Gastrocnemius medialis (tissue), 4 donors: Measurements from ENCODE around the gene BCL2L14. TPM values are rescaled to one million over a fixed set of nuclear protein-coding genes. Genes with fewer than 3 reads are reported as not detected.
"Not testable (repeated sequence)": the region's sequence is repeated elsewhere in the genome, so short reads cannot be mapped to it uniquely, and the experiment has no call there.

Experiments used
- ATAC-seq, 2 donors: fragments of 150-250 bp; one replicate each; pipeline ENCODE4 v1.9.1; 2016
- DNase-seq, 2 donors: peaks; one replicate each; pipeline ENCODE4 v3.0.0-alpha.2; 2019
- H3K27ac ChIP-seq, 4 donors: fragments of 200-600 bp; sonication (generic); 1 replicate in 1 of 4; 2 replicates in 3 of 4; pipeline ENCODE4 v1.5.1; 2016 to 2018; ENCODE audit warnings: mild to moderate bottlenecking in 2 of 4, moderate library complexity in 1 of 4
- H3K27me3 ChIP-seq, 3 donors: fragments of 200-600 bp; sonication (generic) in 2 of 3; 1 replicate in 1 of 3; 2 replicates in 2 of 3; pipeline versions ENCODE4 v1.5.1 to v1.6.0; 2016 to 2019; ENCODE audit warnings: mild to moderate bottlenecking in 1 of 3, moderate library complexity in 1 of 3
- H3K36me3 ChIP-seq, 2 donors: fragments of 200-600 bp; sonication (generic) in 1 of 2; one replicate each; pipeline ENCODE4 v1.5.1; 2017 to 2018
- H3K4me1 ChIP-seq, 2 donors: fragments of 200-600 bp; sonication (generic) in 1 of 2; one replicate each; pipeline ENCODE4 v1.5.1; 2016 to 2017; ENCODE audit warnings: mild to moderate bottlenecking in 2 of 2
- H3K4me3 ChIP-seq, 4 donors: fragments of 200-600 bp; sonication (generic) in 3 of 4; 1 replicate in 1 of 4; 2 replicates in 3 of 4; pipeline ENCODE4 v1.5.1; 2016 to 2019; ENCODE audit warnings: mild to moderate bottlenecking in 2 of 4
- H3K9me3 ChIP-seq, 3 donors: fragments of 200-600 bp; sonication (generic) in 2 of 3; 1 replicate in 1 of 3; 2 replicates in 2 of 3; pipeline ENCODE4 v1.5.1; 2016 to 2019
- POLR2A ChIP-seq, 2 donors: fragments of 450-650 bp; IDR thresholded peaks; one replicate each; pipeline ENCODE4 v1.6.1; 2017; ENCODE audit warnings: antibody characterized with exemption in 2 of 2, mild to moderate bottlenecking in 2 of 2, moderate library complexity in 2 of 2
- in situ Hi-C, 4 donors: fragments of 200-750 bp; cut with MboI; loops; one replicate each; pipeline versions ENCODE4 v1.15.0 to v1.8.0; 2017; ENCODE audit warnings: low sequenced_read_pairs in 4 of 4
- intact Hi-C: fragments of 100-400 bp; cut with DNase I; formaldehyde crosslinking; loops from one replicate; pipeline ENCODE4 v1.15.1; 2023; ENCODE audit warnings: low total_unique reads
- microRNA-seq, 2 donors: library from miRNA; unstranded; fragments of <30 nt; microRNA quantifications; one replicate each; pipeline ENCODE4, GENCODE V29; 2016; ENCODE audit warnings: borderline replicate concordance in 2 of 2
- total RNA-seq, 4 donors: library from RNA; depleted of rRNA; stranded (reverse); fragments of >200 nt; gene quantifications; one replicate each; pipeline versions ENCODE4 v1.1.0 to v1.2.3, GENCODE V29; 2016
- TF ChIP-seq, protein P1 (sequence below), 5 experiments: fragments of 450-650 bp in 3 of 5; fragments of 200-600 bp in 2 of 5; sonication (generic) in 2 of 5; IDR thresholded peaks in 4 of 5; conservative IDR thresholded peaks in 1 of 5; 1 replicate in 4 of 5; 2 replicates in 1 of 5; pipeline ENCODE4 v1.5.1; 2016 to 2019; ENCODE audit warnings: antibody characterized with exemption in 5 of 5, mild to moderate bottlenecking in 3 of 5, moderate library complexity in 3 of 5

BCL2L14 gene
- total RNA-seq, 4 donors from 2014 or later, result not detected

DNA sequence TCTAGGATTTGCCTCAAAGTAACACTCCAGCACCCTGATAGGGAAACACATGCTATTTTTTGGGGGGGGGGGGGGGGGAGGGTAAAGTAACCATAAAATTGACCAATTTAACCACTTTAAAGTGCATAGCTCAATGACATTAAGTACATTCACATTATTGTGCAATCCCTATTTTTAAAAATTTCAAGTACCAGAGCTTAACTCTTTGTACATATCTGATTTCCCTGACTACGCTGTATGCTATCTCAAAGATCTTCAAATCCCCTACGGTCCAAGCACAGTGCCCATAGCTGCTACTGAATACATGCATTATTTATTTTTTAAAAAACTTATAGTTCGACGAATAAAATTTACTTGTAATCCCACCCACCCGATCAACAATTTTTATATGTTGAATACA is 63.0 kb downstream of the BCL2L14 start:
- no peak overlapping the region for H3K4me3 ChIP-seq
- H3K27ac ChIP-seq, result no peak overlapping the region
- ATAC-seq (no peak), DNase-seq (no peak)
- no peaks in the 10 kb centered on the region for H3K4me1 ChIP-seq
- in situ Hi-C loops, result no loop called here
- H3K27me3 ChIP-seq, result no peaks in the 10 kb centered on the region
- peaks cover 0 to 29% of the 10 kb centered on the region in 2 donors for H3K36me3 ChIP-seq
- TF ChIP-seq, protein P1, sequence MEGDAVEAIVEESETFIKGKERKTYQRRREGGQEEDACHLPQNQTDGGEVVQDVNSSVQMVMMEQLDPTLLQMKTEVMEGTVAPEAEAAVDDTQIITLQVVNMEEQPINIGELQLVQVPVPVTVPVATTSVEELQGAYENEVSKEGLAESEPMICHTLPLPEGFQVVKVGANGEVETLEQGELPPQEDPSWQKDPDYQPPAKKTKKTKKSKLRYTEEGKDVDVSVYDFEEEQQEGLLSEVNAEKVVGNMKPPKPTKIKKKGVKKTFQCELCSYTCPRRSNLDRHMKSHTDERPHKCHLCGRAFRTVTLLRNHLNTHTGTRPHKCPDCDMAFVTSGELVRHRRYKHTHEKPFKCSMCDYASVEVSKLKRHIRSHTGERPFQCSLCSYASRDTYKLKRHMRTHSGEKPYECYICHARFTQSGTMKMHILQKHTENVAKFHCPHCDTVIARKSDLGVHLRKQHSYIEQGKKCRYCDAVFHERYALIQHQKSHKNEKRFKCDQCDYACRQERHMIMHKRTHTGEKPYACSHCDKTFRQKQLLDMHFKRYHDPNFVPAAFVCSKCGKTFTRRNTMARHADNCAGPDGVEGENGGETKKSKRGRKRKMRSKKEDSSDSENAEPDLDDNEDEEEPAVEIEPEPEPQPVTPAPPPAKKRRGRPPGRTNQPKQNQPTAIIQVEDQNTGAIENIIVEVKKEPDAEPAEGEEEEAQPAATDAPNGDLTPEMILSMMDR (IDR thresholded peaks at IDR 0.05 in 4 of 5, conservative IDR thresholded peaks at IDR 0.05 in 1 of 5), result no peak
- H3K9me3 ChIP-seq, result no peaks in the 10 kb centered on the region
- intact Hi-C loops, result no loop called here

DNA sequence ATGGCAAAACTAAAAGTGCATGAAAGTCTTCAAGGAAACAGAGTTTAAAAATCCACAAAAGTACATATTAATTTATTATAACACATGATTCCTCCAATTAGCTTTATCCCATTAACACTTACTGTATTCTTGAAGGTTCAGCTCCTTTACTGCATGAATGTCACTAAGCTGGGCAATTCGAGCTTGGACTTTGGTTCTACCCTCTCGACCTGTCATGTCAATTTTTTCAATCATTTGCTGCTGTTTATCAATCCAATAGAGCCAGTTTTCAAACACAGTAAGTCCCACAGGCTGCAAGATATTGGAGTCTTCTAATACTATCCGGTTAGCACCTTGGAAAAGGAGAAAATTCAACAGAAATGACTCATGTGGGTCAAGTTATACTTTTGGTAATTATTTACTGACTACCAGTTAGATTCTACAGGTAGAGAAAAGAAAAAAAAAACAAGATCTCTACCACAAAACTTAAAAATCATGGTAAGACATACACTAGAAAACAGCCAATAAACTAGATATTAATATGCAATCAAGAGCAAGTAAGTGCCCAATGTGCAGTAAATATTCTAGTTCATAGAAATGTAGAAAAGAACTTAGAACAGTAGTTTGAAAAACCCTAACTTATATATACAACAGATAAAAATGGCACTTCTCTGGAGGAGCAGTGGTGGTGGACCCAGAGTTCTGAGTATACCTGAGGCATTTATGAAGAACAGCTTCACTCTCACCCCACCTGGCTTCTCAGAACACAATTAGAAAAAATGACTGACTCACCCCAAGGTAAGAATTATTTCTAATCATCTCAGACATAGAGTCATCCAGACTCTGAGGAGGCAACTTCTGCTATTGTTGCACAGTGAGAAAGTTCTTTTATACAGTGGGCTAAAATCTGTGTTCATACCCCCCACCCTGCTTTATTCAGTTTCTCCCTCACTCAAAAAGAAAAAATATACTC is 67.7 kb downstream of the BCL2L14 start:
- no peak for TF ChIP-seq POLR2A (IDR thresholded peaks at IDR 0.05)
- TF ChIP-seq, protein P1 (IDR thresholded peaks at IDR 0.05 in 4 of 5, conservative IDR thresholded peaks at IDR 0.05 in 1 of 5), result no peak
- no peaks in the 10 kb centered on the region for H3K27me3 ChIP-seq
- H3K4me1 ChIP-seq, result no peaks in the 10 kb centered on the region
- no peak overlapping the region for H3K27ac ChIP-seq
- peaks cover 0 to 18% of the 10 kb centered on the region in 2 donors for H3K36me3 ChIP-seq
- intact Hi-C loops (no loop called here), in situ Hi-C loops (no loop called here)
- DNase-seq (no peak), ATAC-seq (no peak)
- no peak overlapping the region for H3K4me3 ChIP-seq
- H3K9me3 ChIP-seq, result no peaks in the 10 kb centered on the region

DNA sequence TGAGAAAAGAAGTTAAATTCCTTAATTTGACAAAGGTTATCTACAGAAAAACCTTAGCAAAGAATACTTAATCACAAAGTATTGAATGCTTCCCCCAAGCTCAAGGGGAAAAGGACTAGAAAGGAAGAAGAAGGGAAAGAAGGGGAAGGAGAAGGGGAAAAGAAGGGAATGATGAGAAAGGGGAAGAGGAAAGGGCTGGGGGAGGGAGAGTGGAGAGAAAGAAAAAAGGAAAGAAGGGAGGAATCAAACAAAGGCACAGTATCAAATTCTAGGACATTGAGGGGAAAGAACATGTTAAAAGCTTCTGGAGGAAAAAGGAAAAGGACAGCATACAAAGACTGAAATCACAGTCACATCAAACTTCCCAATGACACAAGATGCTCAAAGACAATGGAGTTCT is 70.3 kb downstream of the BCL2L14 start:
- no peak for DNase-seq
- H3K9me3 ChIP-seq, result no peaks in the 10 kb centered on the region
- no peak overlapping the region for H3K27ac ChIP-seq
- H3K36me3 ChIP-seq, result peaks cover 0 to 9% of the 10 kb centered on the region in 2 donors
- no peaks in the 10 kb centered on the region for H3K27me3 ChIP-seq
- no peak for TF ChIP-seq POLR2A (IDR thresholded peaks at IDR 0.05)
- TF ChIP-seq, protein P1 (IDR thresholded peaks at IDR 0.05 in 4 of 5, conservative IDR thresholded peaks at IDR 0.05 in 1 of 5), result no peak
- H3K4me3 ChIP-seq, result no peak overlapping the region
- H3K4me1 ChIP-seq, result no peaks in the 10 kb centered on the region
- intact Hi-C loops (no loop called here), in situ Hi-C loops (no loop called here)
- no peak for ATAC-seq

DNA sequence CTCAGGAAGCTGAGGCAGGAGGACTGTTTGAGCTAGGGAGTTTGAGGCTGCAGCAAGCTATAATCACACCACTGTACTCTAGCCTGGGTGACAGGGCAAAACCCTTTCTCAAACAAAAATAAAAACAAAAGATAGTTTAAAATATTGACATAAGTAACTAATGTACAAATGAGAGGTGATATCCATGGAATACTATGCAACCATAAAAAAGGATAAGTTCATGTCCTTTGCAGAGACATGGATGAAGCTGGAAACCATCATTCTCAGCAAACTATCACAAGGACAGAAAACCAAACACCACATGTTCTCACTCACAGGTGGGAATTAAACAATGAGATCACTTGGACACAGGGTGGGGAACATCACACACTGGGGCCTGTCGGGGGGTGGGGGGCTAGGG is 73.8 kb downstream of the BCL2L14 start:
- H3K4me3 ChIP-seq, H3K27me3 ChIP-seq, H3K9me3 ChIP-seq, DNase-seq, H3K27ac ChIP-seq, H3K4me1 ChIP-seq, ATAC-seq, intact Hi-C loops, in situ Hi-C loops: not testable (repeated sequence)
- H3K36me3 ChIP-seq, result peaks cover 4 to 27% of the 10 kb centered on the region in 2 donors

DNA sequence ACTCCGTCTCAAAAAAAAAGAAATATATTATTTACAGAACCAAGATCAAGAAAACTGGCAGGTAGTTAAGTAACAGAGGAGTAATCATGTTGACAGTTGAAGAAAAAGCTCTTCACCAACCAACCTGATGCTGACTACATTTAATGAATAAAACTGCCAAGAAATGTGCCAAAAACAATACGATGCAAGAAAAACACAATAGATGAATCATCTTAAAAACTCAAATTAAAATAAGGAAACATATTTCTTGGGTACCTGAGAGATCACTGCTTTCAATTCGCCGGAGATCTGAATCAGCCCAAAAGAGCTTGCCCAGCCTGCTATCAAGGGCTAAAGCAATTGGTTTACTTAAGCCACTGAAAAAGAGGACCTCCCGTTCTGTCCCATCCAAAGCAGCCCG is 76.4 kb downstream of the BCL2L14 start:
- Histone ChIP-seq H3K27ac (no peak overlapping the region), H3K36me3 (peaks cover 4 to 27% of the 10 kb centered on the region in 2 donors), H3K4me3 (no peak overlapping the region), H3K27me3 (no peaks in the 10 kb centered on the region), H3K9me3 (no peaks in the 10 kb centered on the region), H3K4me1 (no peaks in the 10 kb centered on the region)
- intact Hi-C loops (no loop called here), in situ Hi-C loops (no loop called here)
- ATAC-seq, result no peak
- TF ChIP-seq, protein P1 (IDR thresholded peaks at IDR 0.05 in 4 of 5, conservative IDR thresholded peaks at IDR 0.05 in 1 of 5), result no peak
- TF ChIP-seq POLR2A (IDR thresholded peaks at IDR 0.05), result no peak
- DNase-seq, result no peak

Small RNA genes lying within 50 kb of the gene (microRNA-seq; reads per million reads assigned to microRNA genes)
- gene MIR1244-4, result 0 reads per million in 2 donors

Other genes starting within 250 kb of the BCL2L14 start
- gene LRP6, start 196.1 kb downstream of the BCL2L14 start, total RNA-seq, result 10 to 100 TPM in 3 of 4 donors, 1 to 10 TPM in 1; 9.5 to 21.4 (median 14.7) TPM